ENCODE measurements around the gene STAM.
"Not testable (repeated sequence)": the region's sequence is repeated elsewhere in the genome, so short reads cannot be mapped to it uniquely, and the experiment has no call there.

The STAM gene

GRCh38 chr10:17682236-17682946, 38.4 kb downstream of the STAM start:
- DNase-seq, result no peak

GRCh38 chr10:17683541-17683940, 39.6 kb downstream of the STAM start:
- no peak for DNase-seq

DNA sequence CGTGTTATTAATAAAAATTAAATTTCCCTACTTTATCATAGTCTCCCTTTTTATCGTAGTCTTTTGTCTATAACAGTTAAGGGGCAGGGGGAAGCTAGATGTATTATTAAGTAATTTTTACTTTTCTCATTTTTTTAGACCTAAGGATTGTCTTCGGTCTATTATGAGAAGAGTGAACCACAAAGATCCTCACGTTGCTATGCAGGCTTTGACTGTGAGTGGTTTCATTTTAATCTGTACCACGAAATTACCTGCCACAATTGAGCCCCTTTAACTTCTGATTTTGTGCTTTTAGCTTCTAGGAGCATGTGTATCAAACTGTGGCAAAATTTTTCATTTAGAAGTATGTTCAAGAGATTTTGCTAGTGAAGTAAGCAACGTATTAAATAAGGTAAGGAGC, 40.6 kb downstream of the STAM start:
- DNase-seq, result no peak

GRCh38 chr10:17685233-17685840, 41.4 kb downstream of the STAM start:
- DNase-seq, result no peak

GRCh38 chr10:17687117-17687831, 43.3 kb downstream of the STAM start:
- DNase-seq, result no peak

DNA sequence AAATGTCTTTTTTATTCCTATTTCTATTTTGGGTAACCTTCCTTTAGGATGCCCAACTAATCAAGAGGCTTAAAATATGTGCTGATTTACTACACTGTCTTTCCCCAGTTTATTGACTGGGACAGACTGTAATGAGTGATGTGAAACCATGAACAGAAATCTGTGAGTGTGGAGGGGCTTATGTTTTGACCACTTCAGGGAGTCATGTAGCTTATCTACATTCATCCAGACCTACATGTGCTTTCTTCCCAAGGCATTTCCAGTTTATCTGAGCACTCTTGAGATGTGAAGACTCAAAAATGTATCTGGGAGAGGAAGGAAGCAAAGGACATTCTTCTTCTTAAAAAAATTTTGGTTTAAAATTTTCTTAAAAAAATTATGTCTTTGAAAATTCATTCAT, 45.2 kb downstream of the STAM start:
- DNase-seq, result no peak

- no peak for DNase-seq
Measured at GRCh38 chr10:17693009-17693408, 49.1 kb downstream of the STAM start.

DNA sequence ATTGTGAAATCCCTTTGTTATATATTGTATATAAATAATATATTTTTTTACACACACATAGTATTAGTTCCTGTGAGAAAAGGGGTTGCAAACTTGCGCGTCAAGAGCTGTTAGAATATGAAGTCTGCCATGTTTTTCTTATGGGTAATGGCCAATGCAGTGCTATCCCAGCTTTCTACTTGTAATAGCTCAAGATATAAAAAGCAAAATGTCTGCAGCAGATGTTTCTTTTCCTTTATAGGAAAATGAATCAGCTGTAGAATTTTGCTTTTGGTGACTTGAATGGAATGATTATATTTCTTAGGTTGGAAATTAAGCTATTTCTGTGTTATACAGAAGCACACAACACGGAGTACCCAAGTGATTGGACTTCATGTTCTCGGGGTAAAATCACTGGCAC, 54.7 kb downstream of the STAM start:
- no peak for DNase-seq

- DNase-seq, result no peak
Measured at GRCh38 chr10:17701301-17701700, 57.4 kb downstream of the STAM start.

DNA sequence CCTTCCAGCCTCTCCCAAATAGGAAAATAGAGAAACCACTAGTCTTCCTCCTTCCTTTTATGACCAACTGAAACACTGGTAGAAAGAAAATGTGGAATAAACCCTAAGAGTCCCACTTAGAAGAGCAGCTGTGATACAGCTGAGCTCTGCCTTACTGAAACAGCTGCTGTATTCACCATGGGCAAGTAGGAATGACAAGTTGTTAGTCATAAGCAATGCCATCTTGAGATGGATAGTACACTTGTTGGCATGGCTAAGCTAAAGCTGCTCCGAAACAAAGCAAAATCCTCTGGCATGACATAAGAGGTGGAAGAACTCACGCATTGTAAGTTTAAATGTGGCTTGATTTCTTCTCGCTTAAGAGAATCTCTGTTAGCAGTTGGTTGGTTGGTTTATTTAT, 59.8 kb downstream of the STAM start:
- no peak for DNase-seq

DNA sequence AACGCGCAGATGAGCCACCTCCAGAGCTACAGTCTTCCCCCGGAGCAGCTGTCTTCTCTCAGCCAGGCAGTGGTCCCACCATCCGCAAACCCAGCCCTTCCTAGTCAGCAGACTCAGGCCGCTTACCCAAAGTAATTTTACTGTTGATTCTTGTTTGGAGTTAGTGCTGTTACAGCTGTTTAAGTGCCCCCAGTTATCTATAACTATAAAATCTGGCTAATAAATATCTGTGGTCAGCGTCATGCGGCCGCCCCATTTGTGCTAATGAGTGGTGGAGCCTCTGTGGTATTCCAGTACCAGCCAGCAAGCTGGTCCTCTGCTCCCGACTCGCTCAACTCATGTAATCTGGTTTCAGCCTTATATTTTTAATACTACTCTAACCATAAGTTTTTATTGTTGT, 64.9 kb downstream of the STAM start:
- DNase-seq, result no peak

DNA sequence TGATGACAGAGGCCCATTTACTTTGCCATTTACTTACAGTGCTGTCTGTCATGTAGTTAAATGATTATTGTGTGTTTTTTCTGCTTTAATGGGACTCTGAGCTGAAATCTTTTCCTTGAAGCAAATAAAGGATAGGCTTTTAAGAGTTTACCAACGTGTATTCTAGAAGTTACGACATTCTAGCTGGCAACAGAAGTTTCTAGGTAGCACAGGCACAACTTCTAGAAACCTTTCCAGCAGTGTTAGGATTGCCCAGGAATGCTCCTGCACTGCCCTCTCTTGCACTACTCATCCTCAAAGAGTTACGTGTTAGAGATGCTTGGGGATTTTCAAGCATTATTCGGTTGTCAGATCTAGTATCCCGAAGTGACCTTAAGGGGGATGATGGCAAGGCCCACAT, 65.5 kb downstream of the STAM start:
- no peak for DNase-seq

GRCh38 chr10:17710181-17710580, 66.2 kb downstream of the STAM start:
- DNase-seq, result no peak

DNA sequence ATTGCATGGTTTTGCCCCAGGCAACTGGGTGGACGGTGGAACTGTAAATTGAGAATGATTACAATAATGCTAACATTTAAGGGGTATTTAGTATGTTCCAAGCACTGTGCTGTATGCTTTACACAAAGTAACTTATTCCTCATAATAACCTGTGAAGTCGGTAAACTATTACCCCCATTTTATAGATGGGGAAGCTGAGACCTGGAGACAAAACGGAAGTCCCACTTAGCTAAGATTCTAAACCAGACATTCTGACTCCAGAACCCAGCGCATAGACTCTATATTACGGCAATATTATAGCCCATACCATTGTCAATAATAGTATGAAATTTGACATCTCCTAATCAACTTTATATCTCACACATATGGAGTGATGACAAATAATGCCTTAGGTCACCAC, 68.1 kb downstream of the STAM start:
- no peak for DNase-seq

DNA sequence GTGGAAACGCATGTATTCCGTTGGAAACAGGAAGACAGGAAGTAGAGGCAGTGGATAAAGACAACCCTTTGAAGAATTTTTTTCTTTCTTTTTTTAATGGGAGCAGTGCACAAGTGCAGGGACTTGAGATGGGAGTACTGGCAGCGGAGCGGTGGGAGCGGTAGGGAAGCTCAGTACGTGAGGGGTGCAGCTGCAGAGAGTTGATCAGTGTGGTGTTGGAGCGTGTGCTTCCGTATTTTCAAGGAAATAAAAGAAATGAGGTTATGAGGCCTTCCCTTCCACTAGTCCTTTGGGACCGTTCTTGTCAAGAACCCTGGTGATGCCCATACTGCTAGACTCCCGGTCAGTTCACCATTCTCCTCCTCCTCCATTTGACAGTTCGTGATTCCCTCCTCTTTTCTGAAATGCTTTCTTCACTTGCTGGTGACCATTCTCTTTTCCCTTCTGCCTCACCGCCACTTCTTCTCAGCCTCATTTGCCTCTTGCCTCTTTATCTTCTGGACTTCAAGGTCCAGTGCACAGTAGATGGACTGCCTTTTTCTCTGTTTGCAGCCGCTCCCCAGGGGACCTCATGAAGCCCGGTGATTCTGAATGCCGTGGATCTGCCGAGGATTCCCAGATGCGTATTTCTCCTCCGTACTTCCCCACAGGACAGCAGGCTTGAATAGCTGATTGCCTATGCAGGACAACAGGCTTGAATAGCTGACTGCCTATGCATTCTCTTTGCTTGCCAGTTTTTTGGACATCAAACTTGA, 68.9 kb downstream of the STAM start:
- DNase-seq, result no peak

- DNase-seq, result no peak
Measured at GRCh38 chr10:17713758-17714157, 69.8 kb downstream of the STAM start.

DNA sequence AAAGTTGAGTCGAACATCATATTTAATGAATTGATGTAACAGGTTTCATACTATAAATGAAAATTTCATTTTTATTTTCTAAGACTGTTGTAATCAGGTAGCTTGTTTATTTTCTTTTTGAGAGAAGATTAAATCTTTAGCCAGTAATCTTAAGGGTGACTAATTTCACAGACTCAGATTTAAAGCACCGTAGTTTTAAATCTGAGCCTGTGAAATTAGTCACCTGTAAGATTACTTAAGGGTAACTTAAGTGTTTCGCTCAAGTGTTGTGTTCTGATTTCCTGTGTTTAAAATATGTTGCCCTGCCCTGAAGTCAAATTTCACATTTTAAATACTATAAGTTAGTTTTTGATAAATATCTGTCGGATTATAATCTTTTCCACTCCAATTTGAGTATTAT, 72.2 kb downstream of the STAM start:
- DNase-seq, result no peak

DNA sequence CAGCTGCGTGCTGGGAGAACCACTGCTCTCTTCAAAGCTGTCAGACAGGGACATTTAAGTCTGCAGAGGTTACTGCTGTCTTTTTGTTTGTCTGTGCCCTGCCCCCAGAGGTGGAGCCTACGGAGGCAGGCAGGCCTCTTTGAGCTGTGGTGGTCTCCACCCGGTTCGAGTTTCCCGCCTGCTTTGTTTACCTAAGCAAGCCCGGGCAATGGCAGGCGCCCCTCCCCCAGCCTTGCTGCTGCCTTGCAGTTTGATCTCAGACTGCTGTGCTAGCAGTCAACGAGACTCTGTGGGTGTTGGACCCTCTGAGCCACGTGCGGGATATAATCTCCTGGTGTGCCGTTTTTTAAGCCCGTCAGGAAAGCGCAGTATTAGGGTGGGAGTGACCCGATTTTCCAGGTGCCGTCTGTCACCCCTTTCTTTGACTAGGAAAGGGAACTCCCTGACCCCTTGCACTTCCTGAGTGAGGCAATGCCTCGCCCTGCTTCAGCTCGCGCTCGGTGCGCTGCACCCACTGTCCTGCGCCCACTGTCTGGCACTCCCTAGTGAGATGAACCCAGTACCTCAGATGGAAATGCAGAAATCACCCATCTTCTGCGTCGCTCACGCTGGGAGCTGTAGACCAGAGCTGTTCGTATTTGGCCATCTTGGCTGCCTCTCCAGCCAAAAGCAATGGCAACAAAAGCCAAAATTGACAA, 78.5 kb downstream of the STAM start:
- not testable (repeated sequence) for DNase-seq

DNA sequence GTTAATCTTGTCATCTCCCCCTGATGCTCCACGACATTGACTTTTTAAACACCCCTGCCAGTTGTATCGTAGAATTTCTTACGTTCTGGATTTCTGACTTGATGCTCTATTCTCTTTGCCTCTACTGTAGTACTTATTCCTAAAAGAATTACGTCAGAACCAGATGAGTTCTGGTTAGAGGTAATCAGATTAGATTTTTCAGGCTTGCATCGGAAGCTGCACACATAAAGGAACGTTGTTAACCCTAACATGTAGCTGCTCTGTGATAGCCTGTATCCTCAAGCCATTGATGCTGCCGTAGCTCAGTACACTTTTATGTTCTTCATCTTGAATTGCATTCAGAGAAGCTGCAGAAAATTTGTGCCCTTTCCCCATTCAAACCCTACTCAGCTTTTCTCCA, 81.8 kb downstream of the STAM start:
- no peak for DNase-seq

DNA sequence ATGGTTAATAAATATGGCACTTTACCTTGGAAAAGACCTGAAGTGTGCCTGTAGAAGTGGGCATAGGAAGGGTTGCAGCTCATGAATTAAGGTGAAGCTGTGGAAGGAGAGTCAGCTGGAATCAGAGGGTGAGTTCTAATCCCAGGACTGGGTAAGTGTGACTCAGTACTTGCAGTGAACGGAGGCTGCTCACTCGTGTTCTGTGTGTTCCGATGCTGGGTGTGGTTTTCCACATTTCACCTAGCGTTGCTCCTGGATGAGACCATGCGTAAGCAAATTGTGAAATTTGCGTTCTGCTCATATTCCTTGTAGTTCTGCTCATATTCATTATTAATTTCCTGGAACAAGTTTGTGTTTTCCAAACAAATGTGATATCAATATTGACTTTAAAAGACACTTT, 85.7 kb downstream of the STAM start:
- no peak for DNase-seq

DNA sequence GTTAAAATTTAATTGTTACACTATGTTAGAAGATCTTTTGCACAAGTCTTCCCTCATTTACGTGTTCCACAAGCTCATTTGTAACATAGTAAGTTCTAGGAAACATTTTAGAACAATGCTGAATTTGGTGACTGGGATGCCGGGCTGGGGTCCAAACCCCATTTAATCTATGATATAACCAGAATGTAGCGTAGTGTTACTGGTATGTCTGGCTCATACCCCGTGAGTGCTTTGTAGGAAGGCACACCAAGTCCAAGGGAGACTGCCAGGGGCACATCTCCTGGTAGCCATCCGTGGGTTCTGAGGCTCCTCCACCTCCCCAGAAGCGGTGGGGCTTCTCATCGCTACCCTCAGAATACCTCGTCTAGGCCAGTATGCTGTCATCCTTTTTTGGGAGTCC, 86.7 kb downstream of the STAM start:
- no peak for DNase-seq

DNA sequence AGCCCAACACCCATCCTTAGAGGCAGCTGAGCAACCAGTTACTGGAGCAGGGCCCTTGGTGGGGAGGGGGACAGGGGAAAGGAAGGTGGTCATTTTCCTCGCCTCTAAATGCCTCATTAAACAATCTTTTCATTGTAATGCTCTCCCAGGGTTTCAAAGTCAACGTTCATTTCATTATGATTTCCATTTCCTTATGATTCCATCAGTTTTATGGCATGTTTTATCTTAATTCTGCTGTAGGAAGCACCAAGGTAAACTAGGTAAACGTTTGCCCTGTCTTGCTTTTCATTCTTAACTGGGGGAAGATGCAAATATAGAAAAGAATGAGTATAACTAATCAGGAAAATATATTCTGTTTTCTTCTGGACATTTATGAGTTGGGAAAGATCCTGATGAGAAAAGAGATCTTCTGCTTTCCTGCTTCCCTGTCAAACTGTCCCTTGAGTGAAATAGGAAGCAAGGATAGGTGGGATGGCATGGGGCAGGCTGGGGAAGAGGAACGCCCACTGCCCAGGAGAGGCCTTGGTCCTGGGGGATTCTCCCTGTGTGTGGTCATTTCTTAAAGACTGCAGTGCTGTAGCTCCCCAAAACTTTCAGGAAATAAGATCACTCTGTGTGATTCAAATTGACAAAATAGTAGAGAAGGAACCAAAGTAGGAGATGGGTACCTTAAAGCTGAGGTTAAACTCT, 87.5 kb downstream of the STAM start:
- DNase-seq, result no peak
